Adipose tissue (tissue), 3 donors: ENCODE measurements around the gene LTBP2. TPM values are rescaled to one million over a fixed set of nuclear protein-coding genes. Genes with fewer than 3 reads are reported as not detected.

Experiments
- H3K27ac ChIP-seq: one replicate; pipeline ENCODE4 v1.5.1; 2013; ENCODE audit warnings: low read depth, low read length
- WGBS, 3 donors: extraction: QIAGEN DNeasy Blood & Tissue Kit; methylation state at CpG; one replicate each; pipeline ENCODE4 v1.1.7; 2013; 5-methylcytosine and 5-hydroxymethylcytosine counted together
- polyA plus RNA-seq, 3 donors: library from polyadenylated mRNA; stranded (reverse); fragments of 200-250 nt; gene quantifications; one replicate each; pipeline ENCODE4 v1.2.3, GENCODE V29; 2013
- donor health status: healthy with polysubstance abuse.
- donor health status: Bipolar disorder and iron deficiency.
- donor health status: healthy.

LTBP2 gene
- polyA plus RNA-seq, 3 donors = 1.8 to 18.4 (median 13.9) TPM

DNA sequence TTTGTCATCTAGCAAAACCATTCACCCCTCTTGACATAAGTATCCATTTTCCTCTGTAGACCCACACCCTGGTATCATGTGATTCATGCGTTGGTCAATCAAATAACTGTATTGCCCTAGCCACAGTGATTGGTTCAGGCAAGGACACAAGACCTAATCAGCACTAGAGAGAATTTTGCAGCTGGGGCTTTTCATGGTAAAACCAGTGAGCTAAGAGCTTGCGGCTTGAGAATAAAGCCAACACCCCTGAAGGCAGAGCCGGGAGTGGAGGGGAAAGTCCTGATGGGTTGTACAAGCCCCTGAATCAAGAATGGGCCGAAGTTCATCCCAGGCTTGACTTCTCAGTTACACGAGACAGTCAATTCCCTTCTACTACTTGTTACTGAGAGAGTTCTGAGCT, 33.2 kb upstream of the LTBP2 start:
- 70 to 76% (median 76%) methylated on average over 5 of the region's 5 CpGs for whole genome bisulfite sequencing, 3 donors
- no peak overlapping the region for H3K27ac ChIP-seq

DNA sequence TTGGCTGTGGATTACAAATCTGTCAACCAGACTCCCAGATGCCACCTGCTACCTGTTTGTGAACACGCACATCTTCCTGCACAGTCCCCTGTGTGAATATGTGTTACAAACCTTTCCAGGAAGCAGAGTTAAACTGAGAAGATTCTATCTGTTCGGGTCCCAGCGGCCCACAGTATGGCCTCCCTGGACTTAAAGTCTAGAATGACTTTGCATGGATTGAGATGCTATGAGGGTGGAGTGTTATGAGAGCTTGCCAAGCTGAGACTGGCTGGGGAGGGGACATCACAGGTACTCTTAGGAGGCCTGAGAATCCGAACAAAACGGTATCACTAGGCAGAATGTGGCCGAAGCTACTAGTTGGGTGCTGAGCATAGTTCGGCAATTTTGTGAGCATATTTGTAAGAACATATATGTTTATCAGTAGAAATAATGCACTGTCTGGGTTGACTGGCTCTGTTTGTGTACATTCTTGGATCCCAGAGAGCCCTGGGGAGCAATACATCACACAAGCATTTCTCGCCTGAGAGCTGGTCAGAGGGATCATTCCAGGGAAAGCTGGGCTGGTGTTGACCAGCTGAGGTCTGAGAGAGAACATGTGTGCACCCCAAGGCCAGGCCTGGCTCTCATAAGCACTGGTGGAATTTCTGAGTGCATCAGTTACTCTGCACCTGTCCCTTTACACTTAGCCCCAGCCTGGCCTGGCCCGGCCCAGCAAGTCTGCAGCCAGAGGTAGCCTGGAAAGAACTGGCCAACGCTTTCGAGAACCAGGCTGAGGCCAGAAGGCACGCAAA, 29.8 kb upstream of the LTBP2 start:
- 83 to 89% (median 86%) methylated on average over 12 of the region's 12 CpGs for WGBS, 3 donors
- H3K27ac ChIP-seq = no peak overlapping the region

DNA sequence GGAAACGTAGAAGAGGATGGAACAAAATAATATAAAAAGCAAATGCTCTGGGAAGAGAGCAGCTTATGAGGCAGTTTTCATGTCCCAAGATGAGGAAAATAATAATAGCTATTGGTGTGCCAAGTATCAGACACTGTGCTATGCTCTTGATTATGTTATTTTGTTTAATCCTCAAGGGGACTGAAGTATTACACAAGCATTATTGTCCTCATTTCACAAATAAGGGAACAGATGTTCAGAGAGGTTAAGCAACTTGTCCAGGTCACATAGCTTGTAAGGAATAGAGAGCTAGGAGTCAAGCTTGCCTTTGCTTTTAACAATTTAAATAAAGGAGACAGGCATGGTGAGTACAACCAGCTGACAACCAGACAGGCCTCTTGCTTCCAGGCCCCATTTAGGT, 26.9 kb upstream of the LTBP2 start:
- WGBS, 3 donors = 63 to 71% (median 68%) methylated on average over 1 of the region's 1 CpG
- H3K27ac ChIP-seq = no peak overlapping the region

DNA sequence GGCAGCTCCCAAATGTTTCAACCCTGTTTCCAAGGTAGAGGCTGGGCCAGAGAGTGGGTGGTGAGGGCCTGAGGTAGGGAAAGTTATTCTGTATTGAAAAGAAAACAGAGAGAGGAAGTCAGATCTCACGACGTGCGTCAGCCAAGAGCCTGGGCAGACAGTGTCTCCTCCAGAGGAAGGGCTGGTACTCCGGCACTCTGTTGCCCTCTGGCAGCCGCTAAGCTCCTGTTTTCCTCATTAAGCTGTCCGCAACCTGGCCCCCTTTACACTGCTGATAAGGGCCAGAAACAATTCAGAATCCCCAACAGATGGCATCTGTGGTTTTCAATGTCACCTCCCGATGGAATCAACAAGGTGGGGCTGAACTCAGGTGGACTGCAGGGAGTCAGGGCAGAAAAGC, 26.0 kb upstream of the LTBP2 start:
- H3K27ac ChIP-seq = no peak overlapping the region
- 61 to 74% (median 63%) methylated on average over 7 of the region's 7 CpGs for WGBS, 3 donors

DNA sequence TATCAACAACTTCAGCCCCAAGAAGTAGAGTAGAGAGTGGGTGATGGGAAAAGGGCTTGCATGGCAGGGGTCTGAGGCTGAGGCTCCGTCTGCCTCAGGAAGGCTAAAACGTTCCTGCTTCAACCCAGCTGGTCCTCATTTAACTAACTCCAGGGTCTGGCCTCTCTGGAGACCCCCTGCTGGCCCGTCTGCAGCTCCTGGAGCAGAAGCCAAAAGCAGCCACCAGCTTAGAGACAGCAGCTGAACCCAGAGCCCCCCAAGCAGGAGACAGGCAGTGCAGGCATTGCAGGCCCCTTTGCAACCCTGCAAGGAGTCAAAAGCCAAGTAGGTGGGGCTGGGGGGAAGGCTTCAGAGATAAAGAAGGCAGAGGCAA, 25.1 kb upstream of the LTBP2 start:
- no peak overlapping the region for H3K27ac ChIP-seq
- 59 to 75% (median 72%) methylated on average over 3 of the region's 3 CpGs for WGBS, 3 donors

DNA sequence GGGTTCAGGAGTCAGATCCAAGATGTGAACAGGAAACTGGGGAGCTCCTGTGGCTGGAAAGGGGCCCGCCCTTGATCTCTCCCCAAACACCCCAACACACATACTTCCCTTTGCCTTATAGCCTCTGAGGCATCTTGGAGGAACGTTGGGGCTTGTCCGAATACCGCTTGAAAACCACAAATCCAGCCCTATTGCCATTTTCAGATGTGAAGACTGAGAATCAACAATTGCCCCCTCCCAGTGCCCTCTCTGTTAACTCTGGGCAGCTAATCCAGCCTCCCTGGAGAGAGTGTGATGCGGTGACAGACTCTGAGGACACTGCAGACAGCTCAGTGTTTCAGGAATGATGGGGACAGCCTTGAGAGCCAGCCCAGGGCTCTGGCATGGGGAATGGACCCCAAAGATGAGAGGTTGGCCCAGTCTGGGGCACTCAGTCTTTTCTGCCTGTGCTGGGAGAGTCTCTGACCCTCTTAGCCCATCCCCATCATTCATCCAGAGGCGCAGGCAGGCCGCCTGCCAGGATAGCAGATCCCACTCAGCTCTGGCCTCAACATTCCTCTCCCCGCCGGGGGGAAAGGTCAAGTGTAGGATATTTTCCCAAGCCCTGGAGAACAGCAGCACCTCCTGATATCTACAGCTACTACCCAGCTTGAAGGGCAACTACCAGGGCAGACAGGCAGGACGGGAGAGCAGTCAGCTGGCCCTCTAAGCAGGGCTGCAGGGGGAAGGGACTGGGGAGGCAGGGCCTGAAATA, 24.6 kb upstream of the LTBP2 start:
- H3K27ac ChIP-seq = no peak overlapping the region
- 78 to 86% (median 85%) methylated on average over 10 of the region's 10 CpGs for WGBS, 3 donors

DNA sequence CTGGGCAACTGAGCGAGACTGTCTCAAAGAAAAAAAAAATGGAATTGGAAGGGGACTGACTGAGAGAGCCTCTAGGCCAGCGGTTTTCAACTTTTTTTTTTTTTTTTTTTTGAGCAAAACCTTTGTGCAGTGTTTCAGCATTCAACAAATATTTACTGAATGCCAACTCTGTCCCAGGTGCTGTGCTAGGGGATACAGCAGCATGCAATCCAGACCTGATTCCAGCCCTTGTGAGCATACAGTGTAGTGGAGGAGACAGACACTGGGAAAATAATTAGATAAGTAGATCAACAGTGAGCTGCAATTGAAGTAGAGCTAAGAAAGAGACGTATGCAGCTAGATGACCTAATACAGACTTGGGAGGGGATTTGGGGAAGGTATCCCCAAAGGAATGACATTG, 23.8 kb upstream of the LTBP2 start:
- no peak overlapping the region for H3K27ac ChIP-seq

DNA sequence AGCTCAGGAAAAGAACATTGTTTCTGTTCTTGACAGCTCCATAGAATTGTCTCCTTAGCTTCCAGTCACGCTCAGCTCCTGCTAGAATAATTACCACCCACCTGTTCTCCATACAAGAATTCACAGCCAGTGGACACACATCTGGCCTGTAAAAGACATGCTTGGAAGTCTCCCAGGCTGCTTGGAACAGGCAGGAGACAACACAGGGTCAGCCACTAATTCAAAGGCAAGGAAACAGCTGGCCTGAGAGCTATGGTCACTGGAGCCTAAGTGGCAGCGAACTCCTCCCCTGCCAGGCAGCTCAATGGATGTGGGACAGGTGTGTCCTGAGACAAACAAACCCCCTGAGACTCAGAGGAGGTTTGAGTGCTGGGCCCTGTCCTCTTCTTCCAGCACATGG, 22.9 kb upstream of the LTBP2 start:
- 70 to 86% (median 84%) methylated on average over 2 of the region's 2 CpGs for WGBS, 3 donors
- no peak overlapping the region for H3K27ac ChIP-seq

More for the DNA sequence above, 23.8 kb upstream of the LTBP2 start:
- WGBS, 3 donors = 72 to 90% (median 87%) methylated on average over 3 of the region's 3 CpGs

DNA sequence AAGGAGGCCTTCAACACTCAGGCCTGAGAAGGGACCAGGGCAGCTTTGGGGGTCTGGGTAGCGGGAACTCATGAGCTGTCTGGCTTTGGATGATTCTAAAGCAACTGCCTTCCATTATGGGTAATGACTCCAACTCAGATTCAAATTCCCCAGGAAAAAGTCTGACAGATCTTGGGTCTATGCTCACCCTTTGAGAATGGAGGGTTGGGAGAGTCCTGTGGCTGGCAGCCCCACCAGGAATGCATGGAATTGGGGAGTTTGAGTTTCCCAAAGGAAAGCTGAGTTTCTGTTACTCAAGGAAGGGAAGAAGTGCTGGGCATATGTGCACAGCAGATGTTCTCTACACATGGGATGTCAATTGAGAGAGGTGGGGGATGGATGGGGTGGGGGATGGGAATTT, 22.4 kb upstream of the LTBP2 start:
- WGBS, 3 donors = 96 to 100% (median 100%) methylated on average over 1 of the region's 1 CpG
- no peak overlapping the region for H3K27ac ChIP-seq

DNA sequence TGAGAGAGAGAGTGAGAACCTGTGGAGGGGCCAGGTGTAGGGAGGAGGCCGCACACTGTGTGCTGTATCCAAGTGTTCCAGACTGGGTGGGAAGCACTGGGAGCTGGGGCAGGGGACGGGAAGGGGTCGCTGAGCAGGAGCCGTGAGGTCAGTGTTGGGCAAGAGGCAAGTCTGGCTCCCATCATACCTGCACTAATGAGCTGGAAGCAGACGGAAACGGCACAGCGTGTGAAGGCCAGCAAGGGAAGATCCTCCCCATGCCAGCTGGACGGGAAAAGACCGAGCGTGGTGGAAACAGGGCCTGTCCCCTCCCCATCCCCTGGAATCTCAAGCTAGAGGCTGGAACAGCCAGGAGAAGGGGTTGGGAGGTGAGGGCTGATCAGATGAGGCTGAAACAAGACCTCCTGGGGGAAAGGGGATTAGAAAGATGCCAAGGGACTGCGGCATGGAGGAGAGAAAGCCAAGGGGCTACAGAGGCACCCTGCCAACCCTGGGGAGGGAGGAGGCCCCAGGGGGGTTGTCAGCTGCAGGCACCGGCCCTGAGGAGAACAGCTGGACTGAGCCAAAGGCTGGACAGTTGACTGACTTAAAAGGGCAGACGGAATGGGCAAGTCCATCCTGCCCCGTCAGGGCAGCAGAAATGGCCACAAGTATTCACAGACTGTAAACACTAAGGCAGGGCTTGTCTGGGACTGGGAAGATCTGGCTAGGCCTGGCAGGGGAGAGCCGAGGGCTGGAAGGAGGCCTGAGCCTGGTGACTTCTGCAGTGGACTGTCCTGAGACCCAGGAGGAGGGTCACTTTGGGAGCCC, 19.0 kb upstream of the LTBP2 start:
- whole genome bisulfite sequencing, 3 donors = 68 to 80% (median 69%) methylated on average over 15 of the region's 15 CpGs
- H3K27ac ChIP-seq = no peak overlapping the region

DNA sequence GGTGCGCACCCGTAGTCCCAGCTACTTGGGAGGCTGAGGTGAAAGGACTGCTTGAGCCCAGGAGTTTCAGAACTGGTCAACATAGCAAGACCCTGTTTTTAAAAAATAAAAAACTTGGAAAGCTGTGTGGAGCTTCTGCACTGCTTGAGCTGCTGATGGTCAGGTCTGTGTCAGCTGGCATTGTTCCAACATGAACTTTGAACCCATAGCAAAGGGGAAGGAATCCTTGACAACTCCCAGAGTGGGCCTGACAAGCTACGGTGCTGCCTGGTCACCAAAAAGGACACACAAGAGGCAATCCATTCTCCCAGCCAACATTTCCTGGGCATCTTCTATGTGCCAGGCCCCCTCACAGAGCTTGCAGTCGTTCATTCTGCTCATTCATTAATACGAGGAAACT, 16.4 kb upstream of the LTBP2 start:
- WGBS, 3 donors = 67 to 79% (median 73%) methylated on average over 5 of the region's 5 CpGs
- no peak overlapping the region for H3K27ac ChIP-seq

DNA sequence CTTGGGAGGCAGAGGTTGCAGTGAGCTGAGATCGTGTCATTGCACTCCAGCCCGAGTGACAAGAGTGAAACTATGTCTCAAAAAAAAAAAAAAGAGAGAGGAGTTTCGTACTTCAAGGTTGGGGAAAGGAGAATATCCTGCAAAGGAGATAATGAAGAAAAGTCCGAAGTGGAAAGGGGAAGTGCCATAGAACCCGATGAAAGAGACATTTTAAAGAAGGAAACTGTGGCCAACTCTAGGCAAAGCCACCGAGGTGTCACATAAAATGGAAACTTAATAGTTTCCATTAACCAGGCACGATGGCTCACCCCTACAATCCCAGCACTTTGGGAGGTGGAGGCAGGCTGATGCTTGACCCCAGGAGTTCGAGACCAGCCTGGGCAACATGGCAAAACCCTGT, 15.0 kb upstream of the LTBP2 start:
- WGBS, 3 donors = 59 to 79% (median 64%) methylated on average over 8 of the region's 8 CpGs
- H3K27ac ChIP-seq = no peak overlapping the region

DNA sequence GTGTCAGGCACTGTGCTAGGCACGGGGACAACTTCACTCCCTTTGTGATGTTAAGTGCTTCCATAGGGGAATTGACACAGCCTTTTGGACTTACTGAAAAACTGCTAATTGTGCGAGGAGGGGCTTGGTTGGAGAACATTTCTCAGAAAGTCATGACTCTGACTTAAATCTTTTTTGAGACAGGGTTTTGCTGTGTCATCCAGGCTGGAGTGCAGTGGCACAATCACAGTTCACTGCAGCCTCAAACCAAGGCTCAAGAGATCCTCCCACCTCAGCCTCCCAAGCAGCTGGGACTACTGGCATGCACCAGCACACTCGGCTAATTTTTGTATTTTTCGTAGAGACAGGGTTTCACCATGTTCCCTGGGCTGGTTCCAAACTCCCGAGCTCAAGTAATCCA, 10.2 kb upstream of the LTBP2 start:
- WGBS, 3 donors = 83 to 87% (median 85%) methylated on average over 5 of the region's 5 CpGs
- no peak overlapping the region for H3K27ac ChIP-seq

DNA sequence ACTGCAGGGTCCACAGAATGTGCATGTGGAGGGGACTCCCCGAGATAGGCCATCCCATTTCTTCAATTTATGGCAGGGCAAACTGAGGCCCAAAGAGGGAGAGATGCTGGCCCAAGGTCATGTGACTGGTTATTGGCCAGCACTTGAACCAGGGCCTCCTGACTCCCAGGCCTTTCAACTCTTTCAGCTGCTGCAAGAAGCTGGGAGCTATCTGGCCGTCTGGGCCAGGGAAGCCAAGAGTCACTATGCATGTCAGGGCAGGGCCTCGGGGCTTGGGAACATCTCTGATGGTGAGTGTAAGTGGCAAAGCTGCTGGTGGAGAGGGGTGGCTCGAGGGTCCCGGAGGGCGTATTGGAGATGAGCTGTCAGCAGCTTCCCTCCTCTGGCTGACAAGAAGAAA, 9.5 kb upstream of the LTBP2 start:
- no peak overlapping the region for H3K27ac ChIP-seq
- 80 to 87% (median 85%) methylated on average over 6 of the region's 6 CpGs for WGBS, 3 donors

DNA sequence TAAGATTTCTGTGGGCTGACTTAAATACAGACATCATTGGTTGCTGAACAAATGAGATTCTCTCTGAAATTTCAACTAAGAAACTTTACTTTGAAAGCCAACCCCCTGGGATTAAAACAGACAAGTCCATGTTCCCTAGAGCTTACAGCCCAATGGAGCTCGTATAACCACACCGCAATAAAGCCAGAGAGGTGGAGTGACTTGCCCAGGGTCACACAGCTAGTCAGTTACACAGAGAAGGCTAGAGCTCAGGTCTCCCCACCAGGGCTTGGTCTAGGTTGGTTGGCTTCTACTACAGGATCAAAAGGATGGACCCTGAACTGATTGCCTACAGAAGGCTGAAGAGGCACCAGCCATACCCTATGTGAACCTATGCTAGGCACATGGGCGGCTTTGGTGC, 8.9 kb upstream of the LTBP2 start:
- no peak overlapping the region for H3K27ac ChIP-seq
- WGBS, 3 donors = 85 to 90% (median 89%) methylated on average over 3 of the region's 3 CpGs

DNA sequence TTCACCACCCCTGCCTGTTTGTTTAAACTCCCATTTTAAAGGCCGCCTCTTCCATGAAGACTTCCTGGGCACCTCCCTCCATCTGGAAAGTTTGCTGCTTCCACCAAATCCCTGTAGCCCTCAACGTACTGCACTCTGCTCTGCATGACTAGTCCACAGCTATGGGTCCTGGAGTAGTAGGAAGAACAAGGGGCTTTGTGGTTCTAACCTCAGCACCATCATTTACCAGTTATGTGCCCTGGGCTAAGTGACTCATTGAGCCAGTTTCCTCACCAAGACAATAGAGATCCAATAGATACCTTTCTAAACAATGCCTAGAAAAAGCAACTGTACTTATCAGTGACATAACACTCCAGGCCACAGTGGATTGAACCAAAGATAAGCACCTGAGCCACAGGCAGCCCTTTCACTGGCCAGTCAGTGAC, 8.5 kb upstream of the LTBP2 start:
- H3K27ac ChIP-seq = no peak overlapping the region
- 53 to 77% (median 56%) methylated on average over 2 of the region's 2 CpGs for WGBS, 3 donors

DNA sequence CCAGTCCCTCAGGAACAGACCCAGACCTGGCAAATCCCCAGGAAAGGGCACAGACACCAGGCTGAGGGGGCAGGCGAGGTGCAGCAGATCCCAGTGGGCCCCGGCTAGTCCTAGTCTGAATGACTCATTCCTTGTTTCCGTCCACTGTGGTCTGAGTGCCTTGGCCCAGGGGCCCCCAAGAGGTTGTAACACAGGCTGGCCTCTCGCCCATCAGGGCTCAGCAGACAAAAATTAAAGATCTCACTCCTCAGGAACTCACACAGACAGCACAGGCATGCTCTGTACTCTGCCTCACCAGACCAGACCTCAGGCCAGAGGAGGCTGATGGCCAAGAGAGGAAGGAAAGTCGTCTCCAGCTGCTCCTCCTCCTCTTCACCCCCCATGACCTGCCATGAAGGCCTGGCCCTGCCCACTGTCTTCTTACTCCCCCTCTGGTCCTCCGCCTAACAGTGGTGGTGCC, 7.7 kb upstream of the LTBP2 start:
- H3K27ac ChIP-seq = no peak overlapping the region
- WGBS, 3 donors = 29 to 70% (median 36%) methylated on average over 6 of the region's 6 CpGs

DNA sequence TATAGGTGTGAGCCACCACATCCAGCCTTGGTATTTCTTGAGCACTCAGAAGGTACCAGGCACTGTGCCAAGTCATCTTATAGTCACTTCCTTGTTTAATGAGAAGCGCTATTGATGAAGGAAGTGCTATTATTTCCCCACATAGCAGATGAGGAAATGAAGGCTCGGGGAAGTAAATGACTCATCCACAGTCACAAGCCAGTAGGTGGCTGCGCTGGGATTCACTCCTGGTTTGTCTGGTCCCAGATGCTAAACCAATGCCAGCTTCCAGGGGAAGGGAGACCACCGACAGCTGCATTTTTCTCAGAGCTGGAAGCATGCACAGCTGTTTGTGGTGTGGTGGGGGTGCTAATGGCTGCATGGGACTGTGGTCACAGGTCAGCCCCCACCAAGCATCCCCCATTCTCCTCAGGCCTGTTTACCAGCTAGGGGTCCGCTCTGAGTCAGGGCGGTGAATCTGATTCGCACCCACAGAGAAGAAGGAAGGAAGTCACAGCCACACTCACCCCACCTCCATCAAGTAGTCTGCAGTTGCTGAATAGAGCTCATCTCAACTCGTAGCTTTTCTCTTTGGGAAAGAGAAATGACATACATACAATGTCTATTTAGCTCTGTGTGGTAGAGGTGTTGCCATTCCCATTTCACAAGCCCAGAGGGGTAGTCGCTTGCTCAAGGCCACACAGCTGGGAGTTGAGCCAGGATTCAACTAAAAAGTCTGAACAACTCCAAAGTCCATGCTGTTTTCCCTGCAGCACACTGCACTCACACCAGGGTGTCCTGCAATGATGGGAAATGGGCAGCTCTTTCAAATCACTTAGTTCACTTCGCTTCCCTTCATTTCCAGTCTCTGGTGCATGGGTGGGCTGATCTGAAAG, 6.3 kb upstream of the LTBP2 start:
- no peak overlapping the region for H3K27ac ChIP-seq
- 35 to 52% (median 38%) methylated on average over 10 of the region's 10 CpGs for WGBS, 3 donors
